Astrocyte (in vitro differentiated cells and primary cell): Measurements from ENCODE around the gene DBNDD2. TPM values are rescaled to one million over a fixed set of nuclear protein-coding genes. Genes with fewer than 3 reads are reported as not detected.

Experiments used
- DNase-seq: peaks from one replicate; pipeline ENCODE4 v3.0.0-alpha.2; 2010; ENCODE audit warnings: low read depth
- FAIRE-seq: peaks from 2 replicates; lab custom pipeline; 2011; peaks lifted over from hg19 to GRCh38; lab: Jason Lieb, UNC
- H2AFZ ChIP-seq: 2 replicates; pipeline ENCODE4 v1.6.0; 2012; ENCODE audit warnings: low read depth, low read length, inconsistent platforms
- H3K27ac ChIP-seq: 2 replicates; pipeline ENCODE4 v1.5.1; 2011; ENCODE audit warnings: low read depth, low read length, inconsistent platforms
- H3K27me3 ChIP-seq: 2 replicates; pipeline ENCODE4 v1.6.0; 2011; ENCODE audit warnings: low read length, inconsistent platforms; ENCODE audit not compliant: insufficient read depth
- H3K36me3 ChIP-seq: 2 replicates; pipeline ENCODE4 v1.5.1; 2011; ENCODE audit warnings: low read length, inconsistent platforms; ENCODE audit not compliant: insufficient read depth
- H3K4me1 ChIP-seq: 2 replicates; pipeline ENCODE4 v1.5.1; 2011; ENCODE audit warnings: low read length, inconsistent platforms; ENCODE audit not compliant: insufficient read depth
- H3K4me2 ChIP-seq: 2 replicates; pipeline ENCODE4 v1.6.0; 2012; ENCODE audit warnings: low read length, inconsistent platforms
- H3K4me3 ChIP-seq: 2 replicates; pipeline ENCODE4 v1.5.1; 2011; ENCODE audit warnings: low read depth, mild to moderate bottlenecking, low read length, inconsistent platforms; ENCODE audit not compliant: insufficient read depth
- H3K79me2 ChIP-seq: 2 replicates; pipeline ENCODE4 v1.6.0; 2012; ENCODE audit warnings: mild to moderate bottlenecking, low read length, inconsistent platforms; ENCODE audit not compliant: insufficient read depth
- H3K9ac ChIP-seq: 2 replicates; pipeline ENCODE4 v1.6.0; 2012; ENCODE audit warnings: mild to moderate bottlenecking, low read length, inconsistent platforms
- H3K9me3 ChIP-seq: 2 replicates; pipeline ENCODE4 v1.5.1; 2012; ENCODE audit warnings: low read depth, mild to moderate bottlenecking, low read length, inconsistent platforms; ENCODE audit not compliant: insufficient read depth
- H4K20me1 ChIP-seq: 2 replicates; pipeline ENCODE4 v1.6.0; 2012; ENCODE audit warnings: low read length, inconsistent platforms; ENCODE audit not compliant: insufficient read depth
- H3K27ac Mint-ChIP-seq: one replicate; pipeline ENCODE4 v1.8.0; 2021; ENCODE audit warnings: mild to moderate bottlenecking, mixed read lengths; ENCODE audit not compliant: unreplicated experiment
- H3K27me3 Mint-ChIP-seq: one replicate; pipeline ENCODE4 v1.8.0; 2021; ENCODE audit warnings: low read depth, mixed read lengths; ENCODE audit not compliant: unreplicated experiment
- H3K36me3 Mint-ChIP-seq: one replicate; pipeline ENCODE4 v1.8.0; 2021; ENCODE audit warnings: low read depth, mixed read lengths; ENCODE audit not compliant: unreplicated experiment
- H3K4me1 Mint-ChIP-seq: one replicate; pipeline ENCODE4 v1.8.0; 2021; ENCODE audit warnings: low read depth, mixed read lengths; ENCODE audit not compliant: unreplicated experiment
- H3K4me3 Mint-ChIP-seq: one replicate; pipeline ENCODE4 v1.8.0; 2021; ENCODE audit warnings: mild to moderate bottlenecking, moderate library complexity, mixed read lengths; ENCODE audit not compliant: unreplicated experiment
- H3K9me3 Mint-ChIP-seq: one replicate; pipeline ENCODE4 v1.8.0; 2021; ENCODE audit warnings: mild to moderate bottlenecking, mixed read lengths; ENCODE audit not compliant: unreplicated experiment
- CTCF ChIP-seq: IDR thresholded peaks from 2 replicates; pipeline ENCODE4 v1.5.1; 2011; ENCODE audit warnings: low read depth, mild to moderate bottlenecking, inconsistent platforms, low read length, moderate library complexity; ENCODE audit not compliant: insufficient read depth
- EZH2 ChIP-seq: IDR thresholded peaks from 2 replicates; pipeline ENCODE4 v1.6.1; 2012; ENCODE audit warnings: mild to moderate bottlenecking, low read length, inconsistent platforms; ENCODE audit not compliant: insufficient read depth
- total RNA-seq: library from RNA; stranded (reverse); gene quantifications from 2 replicates; pipeline ENCODE4 v1.2.1, GENCODE V29; 2021

Gene DBNDD2
- total RNA-seq, 1 donor from 2014 or later: 11.3 TPM

- peaks cover 8% of the 10 kb centered on the region for H3K36me3 Mint-ChIP-seq
- FAIRE-seq: no peak
Measured at GRCh38 chr20:45365444-45365970, 42.6 kb upstream of the DBNDD2 start.

GRCh38 chr20:45366192-45366591 lies 41.9 kb upstream of the DBNDD2 start:
- Histone ChIP-seq H3K4me1 (peaks cover 10% of the 10 kb centered on the region), H3K36me3 (peaks cover 13% of the 10 kb centered on the region), H2AFZ (no peak overlapping the region), H3K27me3 (no peaks in the 10 kb centered on the region), H3K9ac (no peak overlapping the region), H3K4me2 (no peak overlapping the region), H3K27ac (no peak overlapping the region), H4K20me1 (peaks cover 23% of the 10 kb centered on the region), H3K79me2 (peaks cover 28% of the 10 kb centered on the region), H3K9me3 (no peaks in the 10 kb centered on the region), H3K4me3 (no peak overlapping the region)
- no peak for FAIRE-seq
- TF ChIP-seq CTCF (no peak), EZH2 (no peak)
- H3K27ac Mint-ChIP-seq: no peak overlapping the region
- no peak overlapping the region for H3K4me3 Mint-ChIP-seq
- DNase-seq: no peak
- H3K9me3 Mint-ChIP-seq: no peaks in the 10 kb centered on the region
- H3K36me3 Mint-ChIP-seq: peaks cover 9% of the 10 kb centered on the region
- peaks cover 5% of the 10 kb centered on the region for H3K4me1 Mint-ChIP-seq
- H3K27me3 Mint-ChIP-seq: no peaks in the 10 kb centered on the region

More at GRCh38 chr20:45365444-45365970, 42.6 kb upstream of the DBNDD2 start:
- Histone ChIP-seq H3K9ac (no peak overlapping the region), H2AFZ (no peak overlapping the region), H3K36me3 (peaks cover 13% of the 10 kb centered on the region), H3K4me3 (no peak overlapping the region), H3K79me2 (peaks cover 28% of the 10 kb centered on the region), H3K4me2 (no peak overlapping the region), H3K4me1 (peaks cover 15% of the 10 kb centered on the region), H3K9me3 (no peaks in the 10 kb centered on the region), H3K27ac (no peak overlapping the region), H3K27me3 (no peaks in the 10 kb centered on the region), H4K20me1 (peaks cover 23% of the 10 kb centered on the region)
- Mint-ChIP-seq H3K27ac (no peak overlapping the region), H3K4me3 (no peak overlapping the region), H3K4me1 (peaks cover 5% of the 10 kb centered on the region), H3K9me3 (no peaks in the 10 kb centered on the region), H3K27me3 (no peaks in the 10 kb centered on the region)
- TF ChIP-seq EZH2 (no peak), CTCF (no peak)
- DNase-seq: no peak

- Mint-ChIP-seq H3K4me3 (no peak overlapping the region), H3K4me1 (peaks cover 5% of the 10 kb centered on the region), H3K36me3 (peaks cover 9% of the 10 kb centered on the region), H3K27ac (no peak overlapping the region), H3K9me3 (no peaks in the 10 kb centered on the region), H3K27me3 (no peaks in the 10 kb centered on the region)
- no peak overlapping the region for H2AFZ ChIP-seq
- H4K20me1 ChIP-seq: peaks cover 23% of the 10 kb centered on the region
- peaks cover 10% of the 10 kb centered on the region for H3K4me1 ChIP-seq
- H3K27ac ChIP-seq: no peak overlapping the region
- TF ChIP-seq CTCF (no peak), EZH2 (no peak)
- H3K36me3 ChIP-seq: peaks cover 13% of the 10 kb centered on the region
- FAIRE-seq (no peak), DNase-seq (no peak)
- H3K4me3 ChIP-seq: no peak overlapping the region
- peaks cover 28% of the 10 kb centered on the region for H3K79me2 ChIP-seq
- H3K9me3 ChIP-seq: no peaks in the 10 kb centered on the region
- no peak overlapping the region for H3K9ac ChIP-seq
- no peak overlapping the region for H3K4me2 ChIP-seq
- H3K27me3 ChIP-seq: no peaks in the 10 kb centered on the region
Measured at GRCh38 chr20:45366631-45367030, 41.5 kb upstream of the DBNDD2 start.
